HK-2 (cell line): Measurements from ENCODE around the gene RNF41.

Experiments
- DNase-seq: peaks from one replicate; pipeline ENCODE4 v3.0.0-alpha.2; 2018; ENCODE audit not compliant: unreplicated experiment

The RNF41 gene

GRCh38 chr12:56243731-56244181 is 22.0 kb upstream of the RNF41 start:
- DNase-seq = no peak

DNA sequence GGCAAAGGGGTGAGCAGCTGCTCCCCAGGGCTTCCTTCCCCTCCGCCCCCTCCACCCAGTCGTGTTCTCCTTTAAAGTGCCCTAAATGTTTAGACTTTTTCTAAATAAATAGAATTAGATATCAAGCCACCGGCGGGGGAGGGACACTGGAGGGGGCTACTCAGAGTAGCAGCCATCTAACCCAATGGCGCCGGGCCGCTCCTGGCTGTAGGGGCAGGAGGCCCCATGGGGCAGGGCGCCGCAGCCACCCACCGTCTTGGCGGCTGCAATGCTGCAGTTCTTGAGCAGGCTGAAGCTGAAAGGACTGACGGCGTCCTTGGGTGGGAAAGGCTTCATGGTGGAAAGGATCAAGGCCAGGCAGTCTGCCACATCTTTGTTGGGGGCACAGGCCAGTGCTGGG is 21.3 kb upstream of the RNF41 start:
- DNase-seq = no peak

DNA sequence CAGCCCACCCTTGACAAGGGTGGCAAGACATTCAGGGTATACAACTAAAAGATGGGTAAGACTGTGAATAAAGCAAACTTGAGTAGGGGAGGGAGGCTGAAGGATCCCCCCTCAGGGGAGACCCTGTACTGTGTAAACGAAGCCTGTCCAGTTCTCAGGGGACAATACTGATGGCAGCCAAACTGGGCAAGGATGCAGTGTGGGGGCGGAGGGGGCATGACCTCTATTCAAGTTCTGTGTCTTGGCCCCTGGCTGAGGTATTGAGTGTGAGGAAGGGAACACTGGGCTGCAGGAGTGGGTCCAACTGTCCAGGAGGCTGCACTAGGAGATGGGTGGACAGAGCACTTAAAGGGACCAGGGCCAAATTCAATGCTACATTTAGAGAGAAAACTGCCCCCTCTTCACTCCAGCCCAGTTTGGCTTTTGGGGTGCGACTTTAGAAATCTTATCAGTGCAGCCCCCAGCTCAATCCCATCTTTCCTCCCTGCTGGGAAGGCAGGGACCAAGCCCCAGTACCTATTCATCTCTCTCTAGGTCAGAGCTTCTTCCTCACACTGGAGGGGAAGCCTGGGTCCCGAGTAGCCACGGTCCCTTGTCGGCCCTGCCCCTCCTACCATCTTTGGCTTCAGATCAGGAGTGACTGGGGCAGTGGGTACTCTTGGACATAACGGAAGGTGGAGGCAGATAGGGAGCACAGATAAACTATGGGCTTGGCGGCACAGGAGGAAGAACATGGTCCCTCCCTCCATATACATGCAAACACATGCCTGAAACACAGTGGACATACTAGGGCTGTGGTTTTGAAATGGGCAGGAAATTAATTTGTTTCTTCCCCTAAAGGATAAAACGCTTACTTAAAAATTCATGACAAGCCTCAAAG is 19.9 kb upstream of the RNF41 start:
- no peak for DNase-seq

DNA sequence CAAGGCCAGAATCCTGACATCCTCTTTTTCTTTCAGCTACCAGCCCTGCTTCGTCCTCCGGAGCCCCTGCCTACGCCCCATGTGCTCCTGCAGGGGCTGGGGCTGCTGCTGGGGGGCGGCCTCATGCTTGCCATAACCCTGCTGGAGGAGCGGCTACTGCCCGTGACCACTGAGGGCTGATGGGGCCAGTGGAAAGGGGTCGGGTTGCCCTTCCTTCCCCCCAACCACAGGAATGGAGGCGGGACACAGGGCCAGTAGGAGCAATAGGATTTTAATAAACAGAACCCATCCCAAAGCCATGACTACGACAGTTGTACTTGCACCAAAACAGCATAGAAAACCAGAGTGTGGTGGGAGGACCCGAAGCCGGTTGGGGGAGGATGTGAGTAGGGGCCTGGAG is 15.8 kb upstream of the RNF41 start:
- DNase-seq = no peak

- no peak for DNase-seq
Measured at GRCh38 chr12:56236985-56237384, 15.3 kb upstream of the RNF41 start.

GRCh38 chr12:56236091-56236490 is 14.4 kb upstream of the RNF41 start:
- DNase-seq = no peak

DNA sequence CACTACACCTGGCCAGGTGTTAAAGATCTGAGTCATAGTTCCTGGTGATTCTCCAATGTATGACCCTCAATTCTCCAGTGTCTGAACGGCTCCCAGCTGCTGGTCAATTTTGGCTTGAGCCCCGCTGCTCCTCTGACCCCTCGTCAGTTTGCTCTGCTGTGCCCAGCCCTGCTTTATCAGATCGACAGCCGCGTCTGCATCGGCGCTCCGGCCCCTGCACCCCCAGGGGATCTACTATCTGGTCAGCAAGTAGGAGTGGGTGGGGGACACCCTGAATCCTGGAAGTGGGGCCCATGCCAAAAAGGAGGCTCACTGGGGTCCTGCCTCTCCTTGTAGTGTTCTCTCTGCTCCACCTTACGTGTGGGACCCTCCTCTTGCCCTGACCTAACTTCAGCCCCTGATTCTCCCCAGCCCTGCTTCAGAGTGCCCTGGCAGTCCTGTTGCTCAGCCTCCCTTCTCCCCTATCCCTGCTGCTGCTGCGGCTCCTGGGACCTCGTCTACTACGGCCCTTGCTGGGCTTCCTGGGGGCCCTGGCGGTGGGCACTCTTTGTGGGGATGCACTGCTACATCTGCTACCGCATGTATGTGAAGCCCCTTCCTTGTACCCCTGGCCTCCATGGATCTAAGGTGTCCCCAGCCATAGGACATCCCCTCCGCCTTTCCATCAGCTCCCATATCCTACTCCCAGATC is 13.2 kb upstream of the RNF41 start:
- no peak for DNase-seq

GRCh38 chr12:56231184-56231582 is 9.5 kb upstream of the RNF41 start:
- no peak for DNase-seq

- no peak for DNase-seq
Measured at GRCh38 chr12:56230432-56231183, 8.9 kb upstream of the RNF41 start.

GRCh38 chr12:56229916-56230431 is 8.3 kb upstream of the RNF41 start, which contains the start of gene SLC39A5:
Gene SLC39A5 (plus strand): TSS chr12:56230051. CDS start chr12:56231275, 1,224 bp downstream.
- no peak for DNase-seq

DNA sequence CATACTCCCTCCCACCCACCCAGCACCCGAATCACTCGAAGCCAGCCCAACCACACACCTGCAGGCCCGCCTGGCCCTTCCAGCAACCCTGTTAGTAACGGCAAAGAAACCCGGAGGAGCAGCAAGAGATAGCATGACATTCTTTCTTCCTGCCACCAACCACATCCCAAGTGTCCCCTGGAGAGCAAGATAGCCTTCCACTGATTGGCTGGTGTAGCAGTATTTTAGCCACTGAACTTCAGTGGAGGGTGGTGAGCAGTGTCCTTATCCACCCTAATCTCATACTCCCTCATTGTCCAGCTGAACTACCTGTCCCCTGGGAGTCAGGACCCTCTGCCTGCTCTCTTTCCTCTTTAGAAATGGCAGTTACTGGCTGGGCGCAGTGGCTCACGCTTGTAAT is 7.4 kb upstream of the RNF41 start:
- DNase-seq = no peak

DNA sequence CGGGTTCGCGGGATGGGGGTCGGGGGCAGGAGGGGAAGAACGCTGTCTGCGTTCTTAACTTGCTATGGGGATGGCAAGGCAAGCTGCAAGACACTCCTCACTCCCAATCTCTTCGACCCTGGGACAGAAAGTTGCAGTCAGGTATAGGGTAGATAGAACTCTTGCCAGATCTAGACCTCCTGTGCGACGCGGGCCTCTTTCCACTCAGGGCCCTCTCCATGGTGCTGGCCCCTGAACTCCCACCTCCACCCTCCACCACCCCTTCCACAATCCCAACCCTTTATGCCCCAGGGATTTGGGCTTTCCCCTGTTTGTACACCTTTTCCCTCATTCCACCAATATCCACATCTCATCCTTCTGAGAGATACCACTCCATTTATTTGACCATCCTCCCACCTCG is 3.2 kb upstream of the RNF41 start:
- DNase-seq = no peak

GRCh38 chr12:56224102-56224701 is 2.5 kb upstream of the RNF41 start, which contains the start of gene NABP2:
Gene NABP2 (plus strand): TSS chr12:56224342. CDS start chr12:56224857, 515 bp downstream.
- peak; percentile 99 for DNase-seq

DNA sequence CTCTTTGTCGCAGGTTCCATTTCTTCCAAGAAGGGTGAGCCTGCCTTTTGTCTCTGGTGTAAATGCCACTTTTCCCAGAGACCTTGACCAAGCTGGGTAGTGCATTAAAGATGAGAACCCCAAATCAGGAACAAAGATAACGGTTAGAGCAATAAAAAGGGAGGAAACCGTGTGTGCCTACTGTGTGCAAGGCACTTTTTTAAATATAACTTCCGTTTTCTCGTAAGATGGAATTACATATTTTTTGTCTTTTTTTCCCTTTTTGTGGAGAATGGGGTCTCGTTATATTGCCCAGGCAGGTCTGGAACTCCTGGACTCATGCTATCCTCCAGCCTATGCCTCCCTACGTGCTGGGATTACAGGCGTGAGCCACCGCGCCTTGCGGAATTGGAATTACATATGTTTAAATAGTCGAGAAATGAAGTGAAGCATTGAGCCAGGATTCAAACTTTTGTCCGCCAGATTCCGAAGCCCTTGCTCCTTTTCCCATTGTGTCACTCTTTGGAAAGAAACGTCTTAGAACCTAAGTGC is 1.9 kb upstream of the RNF41 start:
- no peak for DNase-seq

DNA sequence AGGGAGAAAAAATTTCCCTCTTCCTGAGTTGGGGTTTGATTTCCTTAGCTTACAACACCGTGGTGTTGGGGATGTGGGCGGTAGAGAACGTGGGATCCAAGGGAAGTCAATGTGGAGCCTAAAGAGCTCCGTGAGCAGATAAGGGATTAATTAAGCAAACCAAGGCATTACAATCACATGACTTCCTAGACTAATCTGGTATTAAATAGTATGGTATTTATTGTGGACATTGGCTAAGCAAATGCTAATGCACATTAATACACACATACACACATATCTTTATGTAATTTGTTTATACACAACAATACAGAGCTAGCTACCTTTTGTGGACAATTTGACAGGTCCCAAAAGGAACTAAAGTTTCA is 791 bp upstream of the RNF41 start:
- DNase-seq = no peak

GRCh38 chr12:56221232-56221756 is 428 bp downstream of the RNF41 start:
- DNase-seq = peak; percentile 58

- no peak for DNase-seq
Measured at GRCh38 chr12:56220611-56221231, 1.0 kb downstream of the RNF41 start.

DNA sequence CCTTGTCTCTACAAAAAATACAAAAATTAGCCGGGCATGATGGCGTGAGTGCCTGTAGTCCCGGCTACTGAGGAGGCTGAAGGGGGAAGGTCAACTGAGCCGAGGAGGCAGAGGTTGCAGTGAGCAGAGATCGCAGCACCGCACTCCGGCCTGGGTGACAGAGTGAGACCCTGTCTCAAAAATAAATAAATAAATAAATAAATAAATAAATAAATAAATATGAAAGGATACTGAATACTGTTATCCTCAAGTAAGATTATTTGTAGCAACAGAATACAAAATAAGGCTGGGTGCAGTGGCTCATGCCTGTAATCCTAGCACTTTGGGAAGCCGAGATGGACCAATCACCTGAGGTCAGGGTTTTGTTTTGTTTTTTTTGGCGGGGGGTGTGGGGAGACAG is 1.9 kb downstream of the RNF41 start:
- DNase-seq = no peak

GRCh38 chr12:56216461-56216860 is 5.3 kb downstream of the RNF41 start:
- DNase-seq = no peak

DNA sequence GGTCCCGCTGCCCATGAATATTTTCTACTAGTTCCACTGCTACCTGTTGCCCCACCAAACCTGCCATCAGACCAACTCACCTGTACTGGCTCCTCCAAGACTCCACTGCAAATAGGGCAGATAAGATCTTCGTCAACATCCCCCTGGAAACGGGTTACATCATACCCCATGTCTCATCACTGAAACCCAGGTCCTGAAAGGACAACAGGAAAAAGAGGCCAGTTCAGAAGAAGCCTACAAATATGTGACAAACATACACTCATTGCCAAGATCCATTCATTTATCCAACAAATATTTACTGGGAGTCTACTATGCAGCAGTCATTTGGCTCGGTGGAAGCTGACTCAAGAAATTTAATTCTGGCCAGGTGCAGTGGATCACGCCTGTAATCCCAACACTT is 7.8 kb downstream of the RNF41 start:
- no peak for DNase-seq

DNA sequence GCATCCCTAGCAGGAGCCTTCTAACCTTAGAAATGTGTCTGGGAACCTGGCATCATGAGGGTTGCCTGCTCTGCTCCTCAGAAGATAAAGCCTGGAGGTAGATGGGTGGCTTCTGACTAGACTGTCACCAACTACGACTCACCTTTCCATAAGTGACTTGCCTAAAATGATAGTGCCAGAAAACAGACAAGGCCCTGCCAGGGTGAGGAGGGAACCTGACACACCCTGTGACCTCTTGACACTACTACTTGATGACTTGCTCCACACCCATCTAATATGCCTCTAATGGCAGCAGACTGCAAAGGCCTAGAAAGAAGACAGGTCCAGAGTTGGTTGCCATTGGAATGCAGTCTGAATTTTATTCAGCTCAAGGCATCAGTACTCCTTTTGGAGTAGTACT is 9.4 kb downstream of the RNF41 start:
- DNase-seq = no peak
